DMS53 treated with DMSO at 0.1 percent for 48 hours (cell line): ENCODE measurements around the gene LASP1.
"Not testable (repeated sequence)": the region's sequence is repeated elsewhere in the genome, so short reads cannot be mapped to it uniquely, and the experiment has no call there.

Source experiments
- DNase-seq: peaks from one replicate; lab custom pipeline; 2025; ENCODE audit not compliant: unreplicated experiment; lab: John Stamatoyannopoulos, UW

The LASP1 gene

GRCh38 chr17:38869526-38870258, at the start of gene LASP1:
Gene LASP1 (plus strand): TSS chr17:38870058. CDS start chr17:38870190, 132 bp downstream.
- DNase-seq: peak; percentile 74

GRCh38 chr17:38824899-38825761, 44.7 kb upstream of the LASP1 start, which contains the start of gene CWC25:
Gene CWC25 (minus strand): TSS chr17:38825321. CDS start chr17:38825183, 138 bp downstream.
- peak; percentile 65 for DNase-seq

GRCh38 chr17:38825762-38826247, 44.1 kb upstream of the LASP1 start:
- DNase-seq: no peak

GRCh38 chr17:38844261-38844757, 25.5 kb upstream of the LASP1 start:
- DNase-seq: no peak

GRCh38 chr17:38848557-38848891, 21.3 kb upstream of the LASP1 start:
- DNase-seq: no peak

- no peak for DNase-seq
Observed at GRCh38 chr17:38848939-38849605, 20.8 kb upstream of the LASP1 start.

- no peak for DNase-seq
Observed at GRCh38 chr17:38850374-38850773, 19.5 kb upstream of the LASP1 start.

GRCh38 chr17:38851434-38851833, 18.4 kb upstream of the LASP1 start:
- no peak for DNase-seq

GRCh38 chr17:38852771-38853291, 17.0 kb upstream of the LASP1 start:
- DNase-seq: no peak

- peak; percentile 87 for DNase-seq
Observed at GRCh38 chr17:38853292-38854219, 16.3 kb upstream of the LASP1 start, which contains the start of gene RPL23. Gene RPL23 (minus strand): TSS chr17:38853721. CDS start chr17:38853710, 11 bp downstream.

- DNase-seq: not testable (repeated sequence)
Observed at GRCh38 chr17:38855101-38855714, 14.7 kb upstream of the LASP1 start.

- DNase-seq: no peak
Observed at GRCh38 chr17:38857271-38857670, 12.6 kb upstream of the LASP1 start.

GRCh38 chr17:38861399-38861843, 8.4 kb upstream of the LASP1 start:
- no peak for DNase-seq

- peak; percentile 18 for DNase-seq
Observed at GRCh38 chr17:38864636-38865398, 5.0 kb upstream of the LASP1 start.

GRCh38 chr17:38867179-38867967, 2.5 kb upstream of the LASP1 start:
- DNase-seq: peak; percentile 70

GRCh38 chr17:38867968-38868816, 1.7 kb upstream of the LASP1 start:
- DNase-seq: peak; percentile 70
